Activated T-helper 2 cell treated with anti-CD3 and anti-CD28 coated beads, Interferon-gamma antibody, Interleukin-2, Interleukin-4, amounts not matched to agents 10 μg/mL and 5 μg/mL and 100 μg/mL, durations not matched to agents 14 hours and 24 hours and 36 hours (primary cell): Measurements from ENCODE around the gene SLAMF8. TPM values are rescaled to one million over a fixed set of nuclear protein-coding genes. Genes with fewer than 3 reads are reported as not detected.

Experiments used
- DNase-seq: peaks from one replicate; pipeline ENCODE4 v3.0.0; 2021; ENCODE audit warnings: low spot score
- H3K27ac Mint-ChIP-seq: one replicate; pipeline ENCODE4 v1.8.0; 2021; ENCODE audit warnings: mixed read lengths
- H3K27me3 Mint-ChIP-seq: one replicate; pipeline ENCODE4 v1.8.0; 2021; ENCODE audit warnings: low read depth, mixed read lengths
- H3K36me3 Mint-ChIP-seq: one replicate; pipeline ENCODE4 v1.8.0; 2021; ENCODE audit warnings: low read depth, mixed read lengths
- H3K4me1 Mint-ChIP-seq: one replicate; pipeline ENCODE4 v1.8.0; 2021; ENCODE audit warnings: low read depth, mixed read lengths
- H3K4me3 Mint-ChIP-seq: one replicate; pipeline ENCODE4 v1.8.0; 2021; ENCODE audit warnings: low read depth, mild to moderate bottlenecking, moderate library complexity, mixed read lengths
- H3K9me3 Mint-ChIP-seq: one replicate; pipeline ENCODE4 v1.8.0; 2021; ENCODE audit warnings: mixed read lengths
- intact Hi-C: fragments of 100-400 bp; cut with micrococcal nuclease; formaldehyde crosslinking; loops from one replicate; pipeline ENCODE4 v1.15.1; 2023
- total RNA-seq: library from RNA; stranded (reverse); gene quantifications from 2 replicates; pipeline ENCODE4 v1.2.3, GENCODE V29; 2022

The SLAMF8 gene
- total RNA-seq, 1 donor from 2014 or later, result 0.34 TPM

- DNase-seq, result no peak
- Mint-ChIP-seq H3K36me3 (no peaks in the 10 kb centered on the region), H3K9me3 (no peaks in the 10 kb centered on the region), H3K4me1 (peaks cover 11% of the 10 kb centered on the region), H3K4me3 (no peak overlapping the region), H3K27ac (no peak overlapping the region), H3K27me3 (peaks cover 44% of the 10 kb centered on the region)
- intact Hi-C loops, result loop anchor here (1.0 kb wide), 2 partner anchors 92 to 208 kb away; no protein-coding TSS in a partner anchor
These were observed 27.8 kb upstream of the SLAMF8 start for GRCh38 chr1:159798893-159799292.

- no peaks in the 10 kb centered on the region for H3K36me3 Mint-ChIP-seq
- DNase-seq, result no peak
- no peak overlapping the region for H3K4me3 Mint-ChIP-seq
- peaks cover 48% of the 10 kb centered on the region for H3K27me3 Mint-ChIP-seq
- intact Hi-C loops, result loop anchor here (1.0 kb wide), 2 partner anchors 92 to 208 kb away; no protein-coding TSS in a partner anchor
- no peaks in the 10 kb centered on the region for H3K9me3 Mint-ChIP-seq
- peaks cover 11% of the 10 kb centered on the region for H3K4me1 Mint-ChIP-seq
- H3K27ac Mint-ChIP-seq, result no peak overlapping the region
These were observed 27.2 kb upstream of the SLAMF8 start for GRCh38 chr1:159799446-159799985.

- no peak for DNase-seq
- H3K27me3 Mint-ChIP-seq, result peaks cover 54% of the 10 kb centered on the region
- no peaks in the 10 kb centered on the region for H3K9me3 Mint-ChIP-seq
- peaks cover 11% of the 10 kb centered on the region for H3K4me1 Mint-ChIP-seq
- no peaks in the 10 kb centered on the region for H3K36me3 Mint-ChIP-seq
- intact Hi-C loops, result no loop called here
- H3K27ac Mint-ChIP-seq, result no peak overlapping the region
- H3K4me3 Mint-ChIP-seq, result no peak overlapping the region
These were observed 26.3 kb upstream of the SLAMF8 start for GRCh38 chr1:159800177-159800930.

DNA sequence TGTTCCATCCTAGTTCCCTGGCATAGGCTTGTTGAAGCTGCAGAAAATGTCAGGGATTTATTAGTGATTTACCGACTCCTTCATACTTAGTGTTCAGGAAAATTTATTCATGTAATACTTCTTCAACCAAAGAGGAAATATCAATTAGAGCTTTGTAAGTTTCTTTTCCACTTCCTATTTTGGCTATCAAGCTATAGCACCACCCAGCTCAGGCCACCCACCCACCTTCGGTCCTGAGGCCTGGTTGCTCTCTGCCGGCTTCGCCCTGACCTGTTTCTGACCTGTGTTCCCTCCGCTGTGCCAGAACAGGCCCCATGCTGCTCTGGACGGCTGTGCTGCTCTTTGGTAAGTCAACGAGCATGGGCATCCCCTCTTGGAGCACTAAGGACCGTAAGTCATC is 24.6 kb upstream of the SLAMF8 start, which contains the start of gene FCRL6:
Gene FCRL6, plus strand, starts transcription at position 250 of the 400 bp plus-strand sequence. Its CDS starts 65 bp downstream, at position 315.
- Mint-ChIP-seq H3K9me3 (no peaks in the 10 kb centered on the region), H3K36me3 (no peaks in the 10 kb centered on the region), H3K4me3 (no peak within 1 kb of the TSS), H3K27ac (no peak within 1 kb of the TSS), H3K4me1 (peaks cover 11% of the 10 kb centered on the region), H3K27me3 (peaks cover 57% of the 10 kb centered on the region)
- intact Hi-C loops, result no loop called here
- DNase-seq, result no peak

GRCh38 chr1:159803956-159804689 is 22.6 kb upstream of the SLAMF8 start:
- H3K27me3 Mint-ChIP-seq, result peaks cover 54% of the 10 kb centered on the region
- no peak for DNase-seq
- no peak overlapping the region for H3K27ac Mint-ChIP-seq
- no peaks in the 10 kb centered on the region for H3K36me3 Mint-ChIP-seq
- intact Hi-C loops, result no loop called here
- peaks cover 11% of the 10 kb centered on the region for H3K4me1 Mint-ChIP-seq
- H3K9me3 Mint-ChIP-seq, result no peaks in the 10 kb centered on the region
- H3K4me3 Mint-ChIP-seq, result no peak overlapping the region

- DNase-seq, result no peak
- H3K9me3 Mint-ChIP-seq, result no peaks in the 10 kb centered on the region
- H3K4me1 Mint-ChIP-seq, result peaks cover 8% of the 10 kb centered on the region
- H3K27me3 Mint-ChIP-seq, result peaks cover 52% of the 10 kb centered on the region
- H3K4me3 Mint-ChIP-seq, result no peak overlapping the region
- intact Hi-C loops, result no loop called here
- no peak overlapping the region for H3K27ac Mint-ChIP-seq
- no peaks in the 10 kb centered on the region for H3K36me3 Mint-ChIP-seq
These were observed 21.7 kb upstream of the SLAMF8 start for GRCh38 chr1:159804924-159805323.

- Mint-ChIP-seq H3K36me3 (no peaks in the 10 kb centered on the region), H3K9me3 (no peaks in the 10 kb centered on the region), H3K27me3 (peaks cover 18% of the 10 kb centered on the region), H3K4me1 (no peaks in the 10 kb centered on the region), H3K4me3 (no peak overlapping the region), H3K27ac (no peak overlapping the region)
- intact Hi-C loops, result no loop called here
- DNase-seq, result no peak
These were observed 10.7 kb upstream of the SLAMF8 start for GRCh38 chr1:159815926-159816325.

- Mint-ChIP-seq H3K4me1 (no peaks in the 10 kb centered on the region), H3K27me3 (peaks cover 12% of the 10 kb centered on the region), H3K36me3 (no peaks in the 10 kb centered on the region), H3K27ac (no peak overlapping the region), H3K9me3 (no peaks in the 10 kb centered on the region), H3K4me3 (no peak overlapping the region)
- DNase-seq, result no peak
- intact Hi-C loops, result no loop called here
These were observed 9.2 kb upstream of the SLAMF8 start for GRCh38 chr1:159817276-159818041.

- H3K27ac Mint-ChIP-seq, result no peak overlapping the region
- DNase-seq, result no peak
- no peaks in the 10 kb centered on the region for H3K9me3 Mint-ChIP-seq
- intact Hi-C loops, result loop anchor here (5.0 kb wide), 1 partner anchor 39 kb away; the partner anchor contains the start of gene DUSP23
- peaks cover 16% of the 10 kb centered on the region for H3K4me1 Mint-ChIP-seq
- H3K36me3 Mint-ChIP-seq, result no peaks in the 10 kb centered on the region
- peaks cover 10% of the 10 kb centered on the region for H3K27me3 Mint-ChIP-seq
- H3K4me3 Mint-ChIP-seq, result no peak overlapping the region
These were observed 5.4 kb upstream of the SLAMF8 start for GRCh38 chr1:159821171-159821867.

DNA sequence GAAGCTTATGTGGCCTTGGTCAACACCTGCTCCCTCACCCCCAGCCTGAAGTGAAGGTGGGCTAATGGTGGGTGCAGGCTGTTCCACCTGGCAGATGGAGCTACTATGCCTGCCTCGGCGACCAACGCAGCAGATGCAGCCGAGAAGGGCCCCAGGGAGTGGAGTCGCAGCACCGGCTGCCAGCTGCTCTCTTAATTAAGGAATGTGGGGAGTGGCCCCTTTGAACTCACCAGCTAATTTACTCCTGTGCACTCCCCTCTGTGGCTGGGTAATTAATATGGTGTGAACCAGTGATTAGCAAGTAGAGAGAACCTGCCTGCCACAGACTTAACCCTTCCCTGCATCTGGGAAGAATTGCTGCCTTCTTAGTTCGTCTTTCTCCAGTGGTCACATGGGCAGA is 3.3 kb upstream of the SLAMF8 start:
- Mint-ChIP-seq H3K27me3 (peaks cover 10% of the 10 kb centered on the region), H3K4me3 (no peak overlapping the region), H3K27ac (no peak overlapping the region), H3K4me1 (peaks cover 33% of the 10 kb centered on the region), H3K9me3 (no peaks in the 10 kb centered on the region), H3K36me3 (peaks cover 5% of the 10 kb centered on the region)
- no peak for DNase-seq
- intact Hi-C loops, result loop anchor here (5.0 kb wide), 1 partner anchor 41 kb away; the partner anchor contains the start of gene DUSP23

- Mint-ChIP-seq H3K27me3 (peaks cover 8% of the 10 kb centered on the region), H3K27ac (no peak overlapping the region)
- intact Hi-C loops, result no loop called here
These were observed 1.1 kb upstream of the SLAMF8 start for GRCh38 chr1:159825564-159825963.

GRCh38 chr1:159827102-159827490 is 423 bp downstream of the SLAMF8 start:
- peaks cover 5% of the 10 kb centered on the region for H3K36me3 Mint-ChIP-seq
- DNase-seq, result no peak
- H3K27ac Mint-ChIP-seq, result peak overlapping the region; percentile 25
- intact Hi-C loops, result no loop called here
- no peak overlapping the region for H3K4me3 Mint-ChIP-seq
- peaks cover 38% of the 10 kb centered on the region for H3K4me1 Mint-ChIP-seq
- H3K27me3 Mint-ChIP-seq, result peaks cover 8% of the 10 kb centered on the region
- no peaks in the 10 kb centered on the region for H3K9me3 Mint-ChIP-seq

More at GRCh38 chr1:159825564-159825963, 1.1 kb upstream of the SLAMF8 start:
- H3K9me3 Mint-ChIP-seq, result no peaks in the 10 kb centered on the region
- no peak for DNase-seq
- H3K4me3 Mint-ChIP-seq, result no peak overlapping the region
- peaks cover 38% of the 10 kb centered on the region for H3K4me1 Mint-ChIP-seq
- peaks cover 5% of the 10 kb centered on the region for H3K36me3 Mint-ChIP-seq
